ENCODE measurements around the gene NTS. TPM values are rescaled to one million over a fixed set of nuclear protein-coding genes. Genes with fewer than 3 reads are reported as not detected.

Gene NTS
- total RNA-seq, 1 experiment from 2014 or later = 5.1 TPM

GRCh38 chr12:85831327-85831990 lies 42.6 kb upstream of the NTS start:
- no peak for DNase-seq

More at GRCh38 chr12:85831327-85831990, 42.6 kb upstream of the NTS start:
- no peak overlapping the region for H2BK15ac ChIP-seq (ENCODE audit: low read depth, low read length)
- no peak overlapping the region for H4K5ac ChIP-seq (ENCODE audit: insufficient read length, low read depth, low read length)
- no peak overlapping the region for H3K27ac ChIP-seq (ENCODE audit: insufficient read length, low read depth, low read length)
- H3K9me3 Mint-ChIP-seq = no peaks in the 10 kb centered on the region
- H3K9ac ChIP-seq (ENCODE audit: extremely low read depth, insufficient read length, low read length) = no peak overlapping the region
- no peak overlapping the region for H4K8ac ChIP-seq (replicated peaks; ENCODE audit: insufficient read length, low read depth, low read length)
- H2AFZ ChIP-seq (ENCODE audit: low read length) = no peak overlapping the region
- H4K91ac ChIP-seq (ENCODE audit: insufficient read length, low read depth, low read length) = no peak overlapping the region
- no peak overlapping the region for H2BK5ac ChIP-seq (ENCODE audit: insufficient read length, low read length)
- H4K20me1 ChIP-seq (ENCODE audit: control insufficient read depth, insufficient read depth, insufficient read length) = no peaks in the 10 kb centered on the region
- no peak overlapping the region for H3K4me2 ChIP-seq (ENCODE audit: insufficient read depth, insufficient read length, low read length)
- no peaks in the 10 kb centered on the region for H3K9me3 ChIP-seq (ENCODE audit: control insufficient read depth, low read depth, low read length)
- no peak overlapping the region for H2BK20ac ChIP-seq (ENCODE audit: low read depth, low read length, poor library complexity, severe bottlenecking)
- TF ChIP-seq CTCF (conservative IDR thresholded peaks at IDR 0.05) = no peak
- H2BK120ac ChIP-seq (ENCODE audit: low read depth, low read length, poor library complexity, severe bottlenecking) = no peak overlapping the region
- no peaks in the 10 kb centered on the region for H3K36me3 Mint-ChIP-seq (ENCODE audit: insufficient read depth in 1 of 3, low read depth in 3 of 3)
- H3K4ac ChIP-seq (ENCODE audit: low read depth, low read length) = no peak overlapping the region
- H2AK5ac ChIP-seq (ENCODE audit: insufficient read length, low read length) = no peak overlapping the region
- H3T11ph ChIP-seq (ENCODE audit: low read length) = no peak overlapping the region
- H3K27me3 Mint-ChIP-seq (ENCODE audit: low read depth) = no peaks in the 10 kb centered on the region
- no peak overlapping the region; a peak in 1 of 7 replicates for H3K27ac Mint-ChIP-seq
- peaks cover 15% of the 10 kb centered on the region in 2 experiments for H3K4me1 Mint-ChIP-seq
- no peak overlapping the region for H3K14ac ChIP-seq (ENCODE audit: insufficient read depth, low read length)
- no CpG with 5 or more reads among the region's 2 CpGs for WGBS (ENCODE audit: extremely low coverage, insufficient read length, low lambda C conversion rate)
- no peaks in the 10 kb centered on the region for H3K27me3 ChIP-seq (ENCODE audit: insufficient read depth, low read length)
- peaks cover under 1% of the 10 kb centered on the region; the same call in 1 of the 2 replicates for H3K4me1 ChIP-seq (ENCODE audit: insufficient read depth, low read length)
- H3K23me2 ChIP-seq (ENCODE audit: insufficient read length, low read depth, low read length, poor library complexity, severe bottlenecking) = no peaks in the 10 kb centered on the region
- H3K56ac ChIP-seq (ENCODE audit: insufficient read length, low read depth, low read length) = no peak overlapping the region
- H3K4me3 Mint-ChIP-seq = no peak overlapping the region
- H3K79me1 ChIP-seq (ENCODE audit: insufficient read depth, low read depth, low read length, poor library complexity, severe bottlenecking) = no peaks in the 10 kb centered on the region
- no peak overlapping the region for H2BK12ac ChIP-seq (ENCODE audit: insufficient read length, low read depth, low read length)
- no peaks in the 10 kb centered on the region for H3K79me2 ChIP-seq (ENCODE audit: insufficient read depth, low read length)
- no peak overlapping the region for H3K18ac ChIP-seq (ENCODE audit: insufficient read length, low read depth, low read length)
- H3K23ac ChIP-seq (ENCODE audit: insufficient read length, low read depth, low read length) = no peak overlapping the region
